Retinal pigment epithelial cell (primary cell): ENCODE data around the gene NKX6-2.

ENCODE experiments used
- DNase-seq: peaks from one replicate; pipeline ENCODE4 v3.0.0-alpha.2; 2010; ENCODE audit warnings: low read depth
- H3K4me3 ChIP-seq: 2 replicates; pipeline ENCODE4 v1.5.1; 2011; ENCODE audit warnings: mild to moderate bottlenecking, low read length, control low read depth, moderate library complexity
- CTCF ChIP-seq: conservative IDR thresholded peaks from 2 replicates; pipeline ENCODE4 v1.5.1; 2011; ENCODE audit warnings: low read depth, low read length, control low read depth, inconsistent platforms

NKX6-2 gene

GRCh38 chr10:132742167-132742836, 43.6 kb downstream of the NKX6-2 start:
- no peak for DNase-seq
- no peak for TF ChIP-seq CTCF
- H3K4me3 ChIP-seq: no peak overlapping the region

GRCh38 chr10:132740588-132740987, 45.4 kb downstream of the NKX6-2 start:
- no peak for DNase-seq
- no peak overlapping the region for H3K4me3 ChIP-seq
- no peak for TF ChIP-seq CTCF

- no peak overlapping the region for H3K4me3 ChIP-seq
- TF ChIP-seq CTCF: no peak
- DNase-seq: no peak
These were observed 46.7 kb downstream of the NKX6-2 start for GRCh38 chr10:132739225-132739613.

- DNase-seq: no peak
- no peak overlapping the region for H3K4me3 ChIP-seq
- TF ChIP-seq CTCF: no peak
These were observed 47.3 kb downstream of the NKX6-2 start for GRCh38 chr10:132738454-132739224.

- TF ChIP-seq CTCF: no peak
- no peak for DNase-seq
- no peak overlapping the region for H3K4me3 ChIP-seq
These were observed 48.4 kb downstream of the NKX6-2 start for GRCh38 chr10:132737390-132738048.

- no peak for DNase-seq
- TF ChIP-seq CTCF: no peak
These were observed 50.0 kb downstream of the NKX6-2 start for GRCh38 chr10:132735923-132736391.

More at GRCh38 chr10:132735923-132736391, 50.0 kb downstream of the NKX6-2 start:
- no peak overlapping the region for H3K4me3 ChIP-seq
